Activated CD8-positive, alpha-beta memory T cell treated with anti-CD3 and anti-CD28 coated beads, Interleukin-2, amount 10 ng/mL, durations not matched to agents 7 days and 5 days (primary cell): ENCODE results near the gene CST5. TPM values are rescaled to one million over a fixed set of nuclear protein-coding genes. Genes with fewer than 3 reads are reported as not detected.
"Not testable (repeated sequence)": the region's sequence is repeated elsewhere in the genome, so short reads cannot be mapped to it uniquely, and the experiment has no call there.

Experiments used
- ATAC-seq: fragments of 150-1000 bp; cut with Tn5 transposase; one replicate; pipeline ENCODE4 v1.10.0; 2021; ENCODE audit warnings: moderate library complexity
- CTCF ChIA-PET: fragments of 350-600 bp; sonication (Branson Sonifier 250); formaldehyde crosslinking; loops from one replicate; lab custom pipeline; 2021; ENCODE audit warnings: antibody characterized with exemption; lab: Charles Lee
- DNase-seq: peaks from one replicate; pipeline ENCODE4 v3.0.0-alpha.2; 2020
- H3K27ac Mint-ChIP-seq: one replicate; pipeline ENCODE4 v1.8.0; 2021; ENCODE audit warnings: mild to moderate bottlenecking, mixed read lengths
- H3K27me3 Mint-ChIP-seq: one replicate; pipeline ENCODE4 v1.8.0; 2021; ENCODE audit warnings: mixed read lengths
- H3K36me3 Mint-ChIP-seq: one replicate; pipeline ENCODE4 v1.8.0; 2021; ENCODE audit warnings: mild to moderate bottlenecking, mixed read lengths
- H3K4me1 Mint-ChIP-seq: one replicate; pipeline ENCODE4 v1.8.0; 2021; ENCODE audit warnings: mixed read lengths
- H3K4me3 Mint-ChIP-seq: one replicate; pipeline ENCODE4 v1.8.0; 2021; ENCODE audit warnings: mild to moderate bottlenecking, moderate library complexity, mixed read lengths
- H3K9me3 Mint-ChIP-seq: one replicate; pipeline ENCODE4 v1.8.0; 2022; ENCODE audit warnings: low read depth, mixed read lengths
- total RNA-seq, 2 experiments: library from RNA; stranded (reverse); gene quantifications; one replicate each; pipeline ENCODE4 v1.2.3, GENCODE V29; 2021

CST5 gene
- total RNA-seq, 2 experiments from 2014 or later = not detected

- Mint-ChIP-seq H3K4me1 (no peaks in the 10 kb centered on the region), H3K27me3 (peaks cover under 1% of the 10 kb centered on the region), H3K9me3 (no peaks in the 10 kb centered on the region), H3K4me3 (no peak overlapping the region), H3K36me3 (no peaks in the 10 kb centered on the region), H3K27ac (no peak overlapping the region)
- DNase-seq (no peak), ATAC-seq (no peak)
- CTCF ChIA-PET = no interaction called here
Measured at GRCh38 chr20:23879811-23880374, 345 bp upstream of the CST5 start.

DNA sequence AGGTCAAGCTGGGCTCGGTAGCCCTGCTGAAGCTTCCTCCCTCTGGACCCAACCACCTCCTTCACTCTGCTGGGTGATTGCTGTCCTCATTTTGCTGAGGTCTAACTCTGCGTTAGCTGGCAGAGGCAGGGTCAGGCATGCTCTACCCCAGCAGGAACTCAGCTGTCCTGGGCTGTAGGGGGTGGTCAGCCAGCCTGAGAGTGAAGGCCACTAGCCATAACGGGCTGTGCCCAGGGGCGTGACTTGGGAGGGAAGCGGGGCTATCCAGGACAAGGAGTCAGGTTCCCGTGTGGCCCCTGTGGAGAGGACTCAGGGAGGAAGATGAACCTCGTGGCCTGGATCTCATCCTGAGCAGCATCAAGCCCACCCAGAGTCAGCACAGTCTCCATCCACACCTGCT is 761 bp downstream of the CST5 start:
- H3K27ac Mint-ChIP-seq = no peak overlapping the region
- ATAC-seq (no peak), DNase-seq (no peak)
- CTCF ChIA-PET = no interaction called here
- H3K9me3 Mint-ChIP-seq = no peaks in the 10 kb centered on the region
- H3K4me3 Mint-ChIP-seq = no peak overlapping the region
- no peaks in the 10 kb centered on the region for H3K4me1 Mint-ChIP-seq
- H3K36me3 Mint-ChIP-seq = no peaks in the 10 kb centered on the region
- H3K27me3 Mint-ChIP-seq = peaks cover 4% of the 10 kb centered on the region

DNA sequence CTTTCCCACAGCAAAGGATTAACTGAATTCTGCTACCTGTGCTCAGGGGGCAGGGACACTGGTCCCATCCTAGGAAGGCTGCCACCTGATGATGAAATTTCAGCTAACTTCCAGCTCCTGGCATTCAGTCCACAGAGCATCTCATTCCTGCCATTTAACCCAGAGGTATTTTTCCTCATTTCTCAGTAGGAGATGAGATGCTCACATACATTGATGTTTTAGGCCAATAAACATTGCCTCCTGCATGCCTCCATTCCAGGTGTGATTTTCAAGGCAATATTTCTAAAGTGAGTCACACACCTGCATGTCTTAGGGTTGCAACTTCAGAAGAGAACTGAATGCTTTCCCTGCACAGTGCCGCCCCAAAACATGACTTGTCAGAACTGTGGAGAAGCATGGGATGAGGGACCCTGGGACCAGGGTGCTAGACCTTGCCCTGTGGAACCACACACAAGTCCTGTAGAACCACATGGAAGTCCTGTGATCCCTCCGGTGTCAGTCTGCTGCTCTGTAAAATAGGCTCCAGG is 1.5 kb downstream of the CST5 start:
- DNase-seq, H3K4me1 Mint-ChIP-seq, H3K9me3 Mint-ChIP-seq, CTCF ChIA-PET, H3K27ac Mint-ChIP-seq, H3K36me3 Mint-ChIP-seq, H3K27me3 Mint-ChIP-seq, ATAC-seq, H3K4me3 Mint-ChIP-seq: not testable (repeated sequence)

GRCh38 chr20:23877524-23877923 is 2.0 kb downstream of the CST5 start:
- CTCF ChIA-PET = no interaction called here
- no peaks in the 10 kb centered on the region for H3K9me3 Mint-ChIP-seq

GRCh38 chr20:23875606-23876237 is 3.8 kb downstream of the CST5 start:
- Mint-ChIP-seq H3K4me1 (no peaks in the 10 kb centered on the region), H3K4me3 (no peak overlapping the region), H3K9me3 (no peaks in the 10 kb centered on the region), H3K27ac (no peak overlapping the region), H3K36me3 (no peaks in the 10 kb centered on the region), H3K27me3 (peaks cover 4% of the 10 kb centered on the region)
- CTCF ChIA-PET = no interaction called here
- ATAC-seq (no peak), DNase-seq (no peak)

More at GRCh38 chr20:23877524-23877923, 2.0 kb downstream of the CST5 start:
- Mint-ChIP-seq H3K36me3 (no peaks in the 10 kb centered on the region), H3K4me1 (no peaks in the 10 kb centered on the region), H3K27me3 (peaks cover 4% of the 10 kb centered on the region), H3K27ac (no peak overlapping the region), H3K4me3 (no peak overlapping the region)
- no peak for DNase-seq
- ATAC-seq = no peak

DNA sequence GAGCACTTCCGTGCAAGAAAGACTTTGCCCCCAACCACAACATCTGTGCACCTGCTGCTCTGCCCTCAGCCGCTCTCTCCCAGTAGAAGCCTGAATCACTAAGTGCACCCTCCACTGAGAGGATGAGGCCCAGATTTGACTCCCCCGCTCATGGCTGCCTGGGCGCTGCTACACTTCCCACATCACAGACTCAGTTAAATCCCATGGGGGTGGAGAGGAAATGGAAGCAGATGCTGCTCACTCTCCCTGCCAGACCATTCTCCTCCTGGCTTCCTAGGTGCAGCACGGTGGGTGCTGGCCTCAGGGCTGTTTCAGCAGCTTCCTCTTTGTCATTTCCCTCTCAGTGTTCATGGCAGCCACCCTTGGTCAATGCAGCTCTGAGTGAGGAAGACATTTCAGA is 4.8 kb downstream of the CST5 start:
- Mint-ChIP-seq H3K27me3 (peaks cover 5% of the 10 kb centered on the region), H3K27ac (no peak overlapping the region), H3K36me3 (no peaks in the 10 kb centered on the region), H3K4me1 (no peaks in the 10 kb centered on the region), H3K4me3 (no peak overlapping the region), H3K9me3 (no peaks in the 10 kb centered on the region)
- no peak for ATAC-seq
- DNase-seq = no peak
- CTCF ChIA-PET = no interaction called here

GRCh38 chr20:23873370-23874015 is 6.1 kb downstream of the CST5 start:
- Mint-ChIP-seq H3K36me3 (no peaks in the 10 kb centered on the region), H3K4me3 (no peak overlapping the region), H3K4me1 (no peaks in the 10 kb centered on the region), H3K27ac (no peak overlapping the region), H3K27me3 (peaks cover 11% of the 10 kb centered on the region), H3K9me3 (no peaks in the 10 kb centered on the region)
- CTCF ChIA-PET = no interaction called here
- ATAC-seq (no peak), DNase-seq (no peak)

- peaks cover 19% of the 10 kb centered on the region for H3K27me3 Mint-ChIP-seq
- DNase-seq (no peak), ATAC-seq (no peak)
- H3K9me3 Mint-ChIP-seq = no peaks in the 10 kb centered on the region
- no peaks in the 10 kb centered on the region for H3K4me1 Mint-ChIP-seq
- H3K4me3 Mint-ChIP-seq = no peak overlapping the region
- CTCF ChIA-PET = no interaction called here
- no peaks in the 10 kb centered on the region for H3K36me3 Mint-ChIP-seq
- H3K27ac Mint-ChIP-seq = no peak overlapping the region
Measured at GRCh38 chr20:23872065-23872464, 7.5 kb downstream of the CST5 start.

DNA sequence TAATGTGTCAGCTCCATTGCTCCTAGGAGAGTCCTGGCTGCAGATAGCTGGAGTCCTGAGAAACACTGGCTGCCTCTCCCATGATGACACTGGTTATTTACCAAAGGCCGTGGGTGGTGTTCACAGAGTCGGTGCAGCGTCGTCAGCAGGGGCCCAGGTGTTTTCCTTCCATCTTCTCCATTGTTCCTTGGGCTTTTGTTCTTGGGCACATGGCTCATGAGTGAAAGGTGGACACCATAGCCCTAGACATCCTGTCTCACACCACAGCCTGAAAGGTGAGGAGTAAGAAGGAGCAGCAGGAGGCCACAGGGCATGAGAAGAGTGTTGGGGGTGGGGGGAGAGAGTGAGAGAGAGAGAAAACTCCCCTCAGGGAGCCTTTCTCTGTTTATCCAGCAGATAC is 9.1 kb downstream of the CST5 start:
- Mint-ChIP-seq H3K9me3 (no peaks in the 10 kb centered on the region), H3K4me3 (no peak overlapping the region), H3K36me3 (no peaks in the 10 kb centered on the region), H3K4me1 (no peaks in the 10 kb centered on the region), H3K27ac (no peak overlapping the region), H3K27me3 (peaks cover 23% of the 10 kb centered on the region)
- DNase-seq = no peak
- CTCF ChIA-PET = no interaction called here
- no peak for ATAC-seq

DNA sequence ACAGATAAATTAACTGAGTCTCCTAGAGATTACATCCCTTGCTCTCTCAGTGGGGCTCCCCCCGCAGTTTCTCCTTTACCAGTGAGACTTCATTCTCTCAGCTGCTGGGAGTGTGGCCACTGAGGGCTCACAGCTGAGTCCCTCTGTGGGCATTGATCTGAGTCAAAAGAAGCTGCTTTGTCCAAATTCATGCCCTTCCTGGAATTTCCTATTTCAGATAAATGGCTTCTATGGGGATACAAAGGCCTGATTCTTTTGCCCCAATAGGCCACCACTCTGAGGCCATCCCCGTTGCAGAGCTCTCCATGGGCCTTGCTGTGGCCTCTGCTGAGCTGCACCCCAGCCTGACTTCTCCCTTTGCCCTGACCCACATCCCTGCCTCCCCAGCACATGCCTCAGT is 10.0 kb downstream of the CST5 start:
- Mint-ChIP-seq H3K4me1 (no peaks in the 10 kb centered on the region), H3K36me3 (no peaks in the 10 kb centered on the region), H3K27me3 (peaks cover 23% of the 10 kb centered on the region), H3K9me3 (no peaks in the 10 kb centered on the region), H3K27ac (no peak overlapping the region), H3K4me3 (no peak overlapping the region)
- no peak for DNase-seq
- no peak for ATAC-seq
- CTCF ChIA-PET = no interaction called here

DNA sequence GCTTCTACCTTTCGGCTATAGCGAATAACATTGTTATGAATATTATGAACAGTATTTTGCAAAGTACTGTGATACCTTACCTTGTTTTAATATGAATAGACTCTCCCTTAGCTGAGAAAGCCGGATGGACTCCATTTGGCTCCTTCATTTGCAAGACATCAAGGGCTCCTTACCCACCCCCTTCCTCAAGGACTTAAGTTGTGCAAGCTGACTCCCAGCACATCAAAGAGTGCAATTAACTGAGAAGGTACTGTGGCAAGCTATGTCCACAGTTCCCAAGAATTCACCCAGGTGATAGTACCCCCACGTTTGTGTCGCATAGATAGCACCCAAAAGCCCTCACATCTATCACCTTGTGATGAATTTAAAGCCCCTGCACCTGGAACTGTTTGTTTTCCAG is 11.2 kb downstream of the CST5 start:
- CTCF ChIA-PET = no interaction called here
- no peak for ATAC-seq
- no peak overlapping the region for H3K27ac Mint-ChIP-seq

GRCh38 chr20:23867152-23867776 is 12.3 kb downstream of the CST5 start:
- Mint-ChIP-seq H3K9me3 (no peaks in the 10 kb centered on the region), H3K4me1 (no peaks in the 10 kb centered on the region), H3K4me3 (no peak overlapping the region), H3K27me3 (peaks cover 23% of the 10 kb centered on the region), H3K36me3 (no peaks in the 10 kb centered on the region), H3K27ac (no peak overlapping the region)
- CTCF ChIA-PET = no interaction called here
- no peak for ATAC-seq
- no peak for DNase-seq

More for the DNA sequence above, 11.2 kb downstream of the CST5 start:
- no peak for DNase-seq
- Mint-ChIP-seq H3K9me3 (no peaks in the 10 kb centered on the region), H3K4me1 (no peaks in the 10 kb centered on the region), H3K36me3 (no peaks in the 10 kb centered on the region), H3K27me3 (peaks cover 23% of the 10 kb centered on the region), H3K4me3 (no peak overlapping the region)

DNA sequence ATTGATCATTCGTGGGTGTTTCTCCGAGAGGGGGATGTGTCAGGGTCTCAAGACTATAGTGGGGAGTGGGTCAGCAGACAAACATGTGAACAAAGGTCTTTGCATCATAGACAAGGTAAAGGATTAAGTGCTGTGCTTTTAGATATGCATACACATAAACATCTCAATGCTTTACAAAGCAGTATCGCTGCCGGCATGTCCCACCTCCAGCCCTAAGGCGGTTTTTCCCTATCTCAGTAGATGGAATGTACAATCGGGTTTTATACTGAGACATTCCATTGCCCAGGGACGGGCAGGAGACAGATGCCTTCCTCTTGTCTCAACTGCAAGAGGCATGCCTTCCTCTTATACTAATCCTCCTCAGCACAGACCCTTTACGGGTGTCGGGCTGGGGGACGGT is 18.8 kb downstream of the CST5 start:
- H3K4me3 Mint-ChIP-seq, H3K4me1 Mint-ChIP-seq, H3K27ac Mint-ChIP-seq, DNase-seq, CTCF ChIA-PET, ATAC-seq, H3K9me3 Mint-ChIP-seq, H3K27me3 Mint-ChIP-seq, H3K36me3 Mint-ChIP-seq: not testable (repeated sequence)
